Endothelial cell of umbilical vein (primary cell): ENCODE data around the gene INIP.

Experiments used
- GATA2 ChIP-seq: IDR thresholded peaks from 2 replicates; pipeline ENCODE4 v1.7.0; 2011; ENCODE audit warnings: low read depth, mild to moderate bottlenecking, moderate library complexity, mixed read lengths, low read length; ENCODE audit not compliant: insufficient read length, insufficient read depth
- POLR2A ChIP-seq: IDR thresholded peaks from 2 replicates; pipeline ENCODE4 v1.6.1; 2012; ENCODE audit warnings: low read depth, mild to moderate bottlenecking, control low read depth, low read length

DNA sequence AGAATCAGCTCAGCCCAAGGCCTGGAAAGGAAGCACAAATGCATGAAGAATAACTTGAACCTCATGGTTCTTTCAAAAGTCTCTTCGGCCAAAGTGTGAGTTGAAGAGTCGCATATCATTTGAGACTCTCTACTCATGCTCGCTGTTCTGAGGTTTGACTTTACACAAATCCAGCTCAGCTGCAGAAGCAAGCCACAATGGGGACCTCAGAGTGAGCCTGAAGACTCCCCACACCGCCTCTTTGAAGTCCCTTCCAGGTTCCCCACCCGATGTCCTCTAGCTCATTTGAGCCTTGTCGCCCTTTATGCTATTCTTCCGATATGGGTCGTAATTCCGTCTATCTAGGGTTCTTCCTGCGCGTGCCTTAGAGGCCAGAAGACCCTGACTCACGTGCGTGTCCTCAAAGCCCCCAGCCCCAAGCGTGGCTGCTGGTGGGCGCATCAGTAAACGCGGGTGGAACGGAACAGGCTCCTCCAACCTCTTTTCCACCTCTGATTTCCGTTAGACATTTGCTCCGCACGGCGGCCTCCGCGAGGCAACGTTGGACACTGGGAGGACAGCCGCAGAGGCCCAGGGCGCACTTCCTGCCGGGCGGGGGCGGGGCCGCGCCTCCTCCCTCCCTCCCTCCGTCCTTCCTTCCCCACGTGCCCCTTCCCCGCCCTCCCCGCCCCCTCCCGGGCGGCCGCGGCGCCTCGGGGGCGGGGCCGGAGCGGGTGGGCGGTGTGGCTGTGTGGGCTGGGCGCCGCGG, 32.3 kb upstream of the INIP start, which contains the start of gene SNX30:
- TF ChIP-seq GATA2, result no peak
- TF ChIP-seq POLR2A, result peak; percentile 85
